DMS53 treated with DMSO at 0.1 percent for 48 hours (cell line): ENCODE results near the gene IGF1R.

Experiments used
- DNase-seq: peaks from one replicate; lab custom pipeline; 2025; ENCODE audit not compliant: unreplicated experiment; lab: John Stamatoyannopoulos, UW

The IGF1R gene

DNA sequence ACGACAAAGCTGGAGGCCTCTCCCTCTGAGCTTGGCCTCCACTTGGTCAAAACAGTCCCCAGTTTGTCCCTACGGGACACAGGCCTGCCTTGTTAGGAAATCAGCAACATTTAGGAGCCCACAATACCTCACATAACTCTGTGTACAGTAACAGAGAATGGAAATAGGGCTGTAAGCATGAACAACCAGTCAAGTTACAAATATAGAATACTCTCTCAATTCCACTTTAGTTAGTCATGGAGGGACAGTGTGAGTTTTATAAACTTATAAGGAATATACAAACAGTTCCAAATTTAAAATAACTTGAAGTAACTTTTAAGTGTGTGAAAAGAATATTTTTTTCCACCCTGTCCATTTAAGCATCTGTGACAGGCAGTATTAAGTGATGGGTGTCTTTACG, 229.8 kb downstream of the IGF1R start:
- DNase-seq: no peak

DNA sequence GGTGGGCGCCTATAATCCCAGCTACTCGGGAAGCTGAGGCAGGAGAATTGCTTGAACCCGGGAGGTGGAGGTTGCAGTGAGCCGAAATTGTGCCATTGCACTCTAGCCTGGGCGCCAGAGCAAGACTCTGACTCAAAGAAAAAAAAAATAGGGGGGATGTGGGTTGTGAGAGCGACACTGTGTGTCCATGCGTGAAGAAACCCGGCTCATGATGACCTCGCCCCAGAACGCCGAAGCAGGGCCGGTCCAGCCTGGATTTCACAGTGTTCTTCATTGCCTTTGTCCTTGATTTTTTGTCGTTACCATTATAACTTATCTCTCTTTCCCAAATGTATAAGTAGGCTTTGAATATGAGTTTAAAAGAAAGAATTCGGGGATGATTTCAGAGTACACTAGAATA, 230.5 kb downstream of the IGF1R start:
- DNase-seq: no peak

DNA sequence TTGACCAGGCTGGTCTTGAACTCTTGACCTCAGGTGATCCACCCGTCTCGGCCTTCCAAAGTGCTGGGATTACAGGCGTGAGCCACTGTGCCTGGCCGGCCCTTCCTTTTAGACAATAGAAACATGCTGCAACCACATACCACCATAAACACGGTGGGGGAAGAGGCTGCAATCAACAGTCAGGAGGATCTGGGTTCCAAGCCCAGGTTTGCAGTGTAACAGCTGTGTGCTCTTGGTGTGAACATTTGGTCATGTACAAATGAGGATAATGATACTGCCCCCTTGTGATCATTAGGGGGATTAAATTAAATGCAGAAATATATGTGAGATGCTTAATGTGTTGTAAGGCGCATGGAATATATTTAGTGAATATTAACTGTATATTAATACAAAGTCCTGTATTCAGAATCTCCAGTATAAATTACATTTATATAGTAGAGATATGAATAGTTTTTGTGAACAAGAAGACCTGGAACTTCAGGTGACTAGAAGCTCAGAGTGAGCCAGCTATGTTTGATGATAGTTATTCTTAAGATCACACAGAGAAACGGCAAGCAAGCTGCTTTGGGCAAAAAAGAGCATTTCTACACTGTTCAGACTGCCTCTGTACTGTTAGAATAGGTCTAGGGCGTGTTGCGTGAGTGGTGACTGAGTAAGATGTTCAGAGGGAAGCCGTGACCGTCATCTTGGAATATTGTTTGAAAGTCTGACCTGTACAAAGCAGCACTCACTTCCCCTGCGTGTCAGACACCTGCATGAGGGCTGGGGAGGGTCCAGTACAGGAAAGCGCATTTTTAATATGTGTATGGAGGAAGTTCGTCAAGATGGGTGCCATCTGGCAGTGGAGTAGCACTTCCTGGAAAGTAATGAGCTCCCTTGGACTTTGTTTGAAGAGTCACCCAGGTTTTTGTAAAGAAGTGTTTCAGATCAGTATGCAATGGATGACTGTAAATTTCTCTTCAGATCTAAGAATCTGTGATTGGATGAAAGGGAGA, 233.5 kb downstream of the IGF1R start:
- peak; percentile 17 for DNase-seq

DNA sequence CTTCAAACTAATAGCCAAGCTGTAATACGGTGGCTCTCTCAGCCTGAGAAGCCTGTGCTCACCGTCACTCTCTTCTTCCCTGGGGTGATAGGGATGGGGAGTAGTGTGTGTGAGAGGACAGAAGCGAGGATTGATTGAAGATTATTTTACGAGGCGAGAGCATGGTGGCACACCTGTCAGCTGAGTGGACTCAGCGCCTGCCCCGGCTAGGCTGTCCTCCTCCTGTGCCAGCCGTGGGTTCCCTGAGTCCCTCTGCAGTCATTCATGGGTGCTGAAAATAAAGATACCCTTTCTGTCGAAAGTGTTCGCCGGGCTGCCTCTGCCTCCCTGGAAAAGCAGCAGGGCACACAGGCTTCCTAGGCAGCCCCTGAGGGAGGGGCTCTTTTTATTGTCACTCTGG, 235.1 kb downstream of the IGF1R start:
- no peak for DNase-seq

DNA sequence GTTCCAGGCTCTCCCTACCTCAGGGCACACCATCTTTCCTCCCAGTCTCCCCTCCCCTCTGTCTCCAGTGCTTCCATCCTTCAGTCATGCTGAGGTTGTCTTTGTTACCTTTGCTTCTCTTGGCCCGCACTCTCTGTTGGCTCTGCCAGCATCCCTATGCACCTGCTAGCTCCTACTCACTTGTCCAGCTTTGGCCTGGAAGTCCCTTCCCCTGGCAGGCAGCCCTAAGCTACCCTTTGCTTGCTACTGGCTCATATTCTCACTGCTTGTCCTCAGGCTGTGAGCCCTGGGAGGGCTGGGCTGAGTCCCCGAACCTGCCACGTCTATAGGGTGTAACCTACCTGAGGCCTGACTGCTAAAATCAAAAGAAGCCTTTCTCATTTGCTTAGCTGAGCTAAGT, 236.6 kb downstream of the IGF1R start:
- no peak for DNase-seq

DNA sequence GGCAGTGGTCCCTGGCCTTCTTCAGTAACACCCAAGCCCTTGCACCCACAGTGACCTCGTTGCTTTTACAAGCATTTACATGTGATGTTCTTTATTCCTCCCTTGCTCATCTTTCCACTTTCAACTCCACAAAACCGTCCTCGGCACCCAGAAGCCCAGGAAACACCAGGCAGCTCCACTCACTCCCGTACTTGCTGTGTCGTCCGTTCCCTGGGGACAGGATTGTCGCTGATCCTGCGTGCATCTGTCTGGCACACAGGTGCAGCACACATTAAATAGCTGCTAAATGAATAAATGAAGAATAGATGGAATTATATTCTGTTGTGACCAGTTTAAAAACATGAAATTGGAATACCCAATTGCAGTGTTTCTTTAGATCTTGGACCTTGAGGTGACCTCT, 239.6 kb downstream of the IGF1R start:
- no peak for DNase-seq

DNA sequence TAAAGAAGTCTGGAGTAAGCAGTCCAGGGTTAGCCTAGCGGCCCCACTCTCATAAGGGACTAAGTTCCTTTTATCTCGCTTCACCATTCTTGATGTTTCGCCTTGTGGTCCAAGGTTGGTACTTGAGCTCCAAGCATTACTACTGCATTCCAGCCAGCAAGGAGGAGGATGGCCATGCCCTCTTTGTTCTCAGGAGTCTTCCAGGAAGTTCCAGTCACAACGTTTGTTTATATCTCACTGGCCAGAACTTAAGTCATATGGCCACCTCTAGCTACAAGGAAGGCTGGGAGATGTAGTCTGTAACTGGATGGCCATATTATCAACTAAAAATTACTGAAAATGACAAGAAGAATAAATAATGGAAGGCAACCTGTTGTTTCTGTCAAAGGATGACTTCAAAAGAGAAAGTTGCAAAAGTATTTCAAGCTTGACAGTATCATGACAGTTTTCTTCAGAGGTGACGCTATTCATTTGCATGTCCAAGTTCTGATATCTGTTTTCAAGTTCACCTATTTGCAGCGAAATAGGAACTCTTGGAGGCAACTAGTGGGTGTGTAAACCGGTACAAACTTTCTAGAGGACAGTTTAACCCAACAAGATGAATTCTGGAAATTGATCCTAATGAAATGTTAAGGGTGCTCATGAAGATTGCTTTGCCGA, 240.6 kb downstream of the IGF1R start:
- DNase-seq: peak; percentile 2

DNA sequence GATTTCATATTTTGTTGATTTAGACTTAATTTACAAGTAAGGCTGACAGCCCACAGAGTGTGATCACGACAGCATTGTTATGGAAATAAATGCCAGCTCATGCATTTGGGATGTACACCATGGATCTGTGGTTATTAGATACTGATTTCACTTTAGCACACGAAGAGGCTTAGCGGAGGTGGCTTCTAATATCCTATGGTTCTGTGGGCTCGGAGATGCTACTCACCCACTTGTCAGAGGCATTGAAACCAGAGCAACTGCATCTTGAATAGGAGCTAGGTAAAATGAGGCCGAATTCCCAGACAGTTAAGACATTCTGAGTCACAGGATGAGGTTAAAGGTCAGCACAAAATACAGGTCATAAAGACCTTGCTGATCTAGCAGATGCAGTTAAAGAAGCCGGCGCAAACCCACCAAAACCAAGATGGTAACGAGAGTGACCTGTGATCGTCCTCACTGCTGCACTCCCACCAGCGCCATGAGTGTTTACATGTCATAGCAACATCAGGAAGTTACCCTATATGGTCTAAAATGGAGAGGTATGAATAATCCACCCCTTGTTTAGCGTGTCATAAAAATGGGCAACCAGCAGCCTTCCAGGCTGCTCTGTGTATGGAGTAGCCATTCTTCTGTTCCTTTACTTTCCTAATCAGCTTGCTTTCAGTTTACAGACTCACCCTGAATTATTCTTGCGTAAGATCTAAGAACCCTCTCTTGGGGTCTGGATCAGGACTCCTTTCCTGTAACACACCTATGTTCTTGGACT, 241.8 kb downstream of the IGF1R start:
- no peak for DNase-seq

DNA sequence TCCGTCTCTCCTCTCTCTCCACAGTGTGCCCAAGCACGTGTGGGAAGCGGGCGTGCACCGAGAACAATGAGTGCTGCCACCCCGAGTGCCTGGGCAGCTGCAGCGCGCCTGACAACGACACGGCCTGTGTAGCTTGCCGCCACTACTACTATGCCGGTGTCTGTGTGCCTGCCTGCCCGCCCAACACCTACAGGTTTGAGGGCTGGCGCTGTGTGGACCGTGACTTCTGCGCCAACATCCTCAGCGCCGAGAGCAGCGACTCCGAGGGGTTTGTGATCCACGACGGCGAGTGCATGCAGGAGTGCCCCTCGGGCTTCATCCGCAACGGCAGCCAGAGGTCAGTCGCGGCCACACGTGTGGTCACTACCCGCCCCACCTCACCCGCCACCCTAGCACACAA, 243.0 kb downstream of the IGF1R start:
- no peak for DNase-seq

DNA sequence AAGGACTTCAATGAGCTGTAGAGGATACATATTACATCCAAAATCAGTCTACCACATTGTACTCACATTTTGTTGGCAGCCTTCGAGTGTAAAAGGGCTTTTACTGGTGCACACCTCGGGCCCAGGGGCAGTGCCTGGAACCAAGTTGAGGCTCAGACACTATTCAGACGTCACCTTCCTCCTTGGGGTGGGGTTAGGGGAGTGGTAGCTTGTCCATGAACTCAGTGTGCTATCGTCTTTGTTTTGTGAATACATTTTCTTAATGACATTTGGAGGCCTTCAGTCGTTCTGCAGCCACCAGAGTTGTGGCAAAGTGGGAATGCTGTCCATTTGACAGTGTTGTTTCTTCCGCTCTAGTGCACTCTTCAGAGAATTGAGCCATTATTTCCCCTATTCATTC, 245.1 kb downstream of the IGF1R start:
- no peak for DNase-seq

DNA sequence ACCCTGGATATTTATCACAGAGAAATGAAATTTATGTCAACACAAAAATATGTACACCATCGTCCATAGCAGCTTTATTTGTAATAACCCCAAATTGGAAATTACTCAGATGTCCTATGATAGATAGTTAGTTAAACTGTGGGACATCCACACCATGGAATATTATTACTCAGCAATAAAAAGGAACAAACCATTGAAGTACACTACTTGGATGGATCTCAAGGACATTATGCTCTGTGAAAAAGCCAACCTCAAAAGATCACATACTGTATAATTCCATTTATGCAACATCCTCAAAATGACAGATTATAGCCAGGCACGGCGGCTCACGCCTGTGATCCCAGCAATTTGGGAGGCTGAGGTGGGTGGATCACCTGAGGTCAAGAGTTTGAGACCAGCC, 246.0 kb downstream of the IGF1R start:
- DNase-seq: no peak

DNA sequence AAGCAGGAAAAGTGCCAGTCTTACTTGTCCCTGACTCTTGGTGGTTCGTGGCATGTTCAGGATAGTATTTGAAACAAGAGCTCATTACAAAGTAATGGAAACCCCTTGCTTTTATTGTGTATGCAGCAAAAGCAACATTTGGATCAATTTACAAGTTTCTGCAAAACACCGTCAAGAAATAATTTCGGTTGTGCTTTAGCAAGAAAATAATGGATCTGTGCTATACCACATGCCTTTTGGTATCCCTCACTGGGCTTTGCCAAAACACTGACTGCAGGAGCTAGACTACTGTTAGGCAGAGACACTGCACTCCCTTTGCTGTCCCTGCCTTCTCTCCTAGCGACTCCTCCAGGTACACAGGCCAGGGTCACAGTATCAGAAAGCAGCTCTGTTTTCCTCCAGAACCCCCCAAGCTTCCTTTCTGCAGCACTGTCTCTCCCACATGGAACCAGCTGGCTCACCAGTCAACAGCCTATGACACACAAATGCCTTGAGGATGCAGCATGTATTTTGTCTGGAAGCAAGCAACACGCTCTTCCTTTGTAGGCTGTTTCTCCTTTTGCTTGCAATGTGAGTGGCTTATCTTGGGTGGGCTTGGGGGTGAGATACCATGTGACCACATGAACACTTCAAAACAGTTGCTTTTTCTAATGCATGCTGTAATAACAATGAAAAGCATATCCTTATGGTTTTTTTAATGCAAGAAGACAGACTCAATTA, 247.8 kb downstream of the IGF1R start:
- DNase-seq: no peak

DNA sequence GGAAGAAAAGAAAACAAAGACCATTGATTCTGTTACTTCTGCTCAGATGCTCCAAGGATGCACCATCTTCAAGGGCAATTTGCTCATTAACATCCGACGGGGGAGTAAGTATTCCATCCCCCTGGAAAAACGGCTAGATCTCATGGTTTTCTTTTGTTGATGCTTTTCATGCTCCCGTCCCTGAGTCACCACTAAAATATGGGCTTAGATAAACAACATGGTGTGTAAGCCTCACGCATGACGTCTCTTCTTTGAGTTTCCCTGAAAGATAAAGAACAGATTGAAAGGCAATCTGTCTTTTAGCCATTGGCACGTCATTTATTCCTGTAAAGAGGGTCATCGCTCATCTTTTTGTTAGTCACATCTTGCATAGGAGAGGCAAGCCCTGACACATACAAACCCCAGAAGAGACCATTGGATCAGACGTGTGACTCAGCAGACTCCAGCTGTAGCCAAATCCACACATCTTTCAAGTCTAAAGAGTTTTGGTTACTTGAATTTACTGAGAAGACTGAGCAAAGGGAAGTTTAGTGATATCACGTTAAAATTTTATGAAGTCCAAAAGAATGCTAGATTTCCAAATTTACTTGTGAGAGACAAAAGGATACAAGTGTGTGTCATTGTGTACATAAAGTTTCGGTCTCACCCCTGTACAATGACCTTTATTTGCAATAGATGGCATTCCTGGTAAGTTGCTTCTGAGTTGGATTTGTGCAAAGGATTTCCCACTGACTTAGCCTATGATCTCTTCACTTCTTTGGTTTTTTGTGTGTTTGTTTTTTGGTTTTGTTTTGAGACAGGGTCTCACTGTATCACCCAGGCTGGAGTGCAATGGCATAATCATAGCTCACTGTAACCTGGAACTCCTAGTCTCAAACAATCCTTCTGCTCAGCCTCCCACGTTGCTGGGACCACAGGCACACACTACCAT, 248.7 kb downstream of the IGF1R start:
- DNase-seq: peak; percentile 84

DNA sequence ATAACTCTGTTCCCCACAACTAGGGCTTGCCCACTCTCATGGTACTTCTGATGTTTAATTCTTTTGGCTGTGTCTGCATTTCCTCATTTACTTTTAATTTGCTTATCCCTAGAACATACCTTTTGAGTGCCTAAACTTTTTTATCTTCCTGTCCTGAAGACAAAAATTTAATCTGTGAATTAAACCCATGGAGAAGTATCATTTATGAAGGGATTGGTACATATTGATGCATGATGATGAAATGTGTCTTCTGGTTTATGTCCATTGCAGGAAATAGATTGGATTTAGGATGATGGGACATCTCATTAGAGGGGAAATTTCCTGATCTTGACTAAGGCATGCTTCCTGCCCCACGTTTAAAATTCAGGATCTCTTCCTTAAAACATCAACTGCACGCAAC, 249.8 kb downstream of the IGF1R start:
- no peak for DNase-seq

DNA sequence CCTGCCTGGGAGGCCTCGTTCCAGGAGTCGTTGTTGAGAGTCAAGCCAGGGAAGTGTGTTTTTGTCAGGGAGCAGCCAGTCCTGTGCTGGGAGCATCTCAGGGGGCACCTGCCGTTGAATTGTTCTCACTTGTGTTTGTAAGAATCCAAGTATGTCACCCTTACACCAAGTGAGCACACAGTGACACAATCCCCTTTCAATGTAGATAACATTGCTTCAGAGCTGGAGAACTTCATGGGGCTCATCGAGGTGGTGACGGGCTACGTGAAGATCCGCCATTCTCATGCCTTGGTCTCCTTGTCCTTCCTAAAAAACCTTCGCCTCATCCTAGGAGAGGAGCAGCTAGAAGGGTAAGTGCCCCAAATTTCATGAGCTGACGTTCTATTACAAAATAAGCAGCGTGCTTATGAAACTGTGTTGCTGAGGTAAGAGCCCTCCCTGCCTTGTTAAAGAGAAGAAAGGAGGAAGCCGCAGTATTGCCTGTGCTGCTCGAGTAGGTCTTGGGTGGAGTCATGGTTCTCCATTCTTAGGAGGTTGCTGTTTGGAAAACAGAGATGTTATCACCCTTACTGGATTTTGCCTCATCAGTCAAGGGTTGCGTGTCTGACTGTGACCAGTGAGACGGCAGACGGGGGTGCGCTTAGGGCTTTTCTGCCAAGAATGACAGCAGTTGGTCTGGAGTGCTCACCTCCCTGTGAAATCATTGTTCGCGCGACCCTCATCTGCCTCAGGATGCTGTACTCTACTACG, 251.1 kb downstream of the IGF1R start:
- DNase-seq: no peak

DNA sequence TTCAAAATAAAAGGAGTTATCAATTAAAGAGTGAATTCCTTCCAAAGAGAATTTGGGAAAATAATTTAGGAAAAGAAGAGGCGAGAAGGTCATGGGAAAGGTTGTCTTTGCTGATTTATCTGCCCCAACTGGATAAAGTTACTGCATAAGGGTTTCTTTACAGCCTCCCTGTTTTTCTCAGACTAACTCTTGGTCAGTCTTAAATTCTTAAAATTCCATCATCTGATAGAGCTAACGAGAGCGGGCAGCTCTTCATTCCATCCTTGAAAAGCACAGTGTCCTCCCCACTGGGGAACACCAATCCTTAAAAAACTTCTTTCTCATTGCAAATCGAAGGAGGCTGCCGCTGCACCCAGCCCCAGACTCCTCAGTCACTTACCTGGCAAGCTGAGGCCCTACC, 252.0 kb downstream of the IGF1R start:
- no peak for DNase-seq

DNA sequence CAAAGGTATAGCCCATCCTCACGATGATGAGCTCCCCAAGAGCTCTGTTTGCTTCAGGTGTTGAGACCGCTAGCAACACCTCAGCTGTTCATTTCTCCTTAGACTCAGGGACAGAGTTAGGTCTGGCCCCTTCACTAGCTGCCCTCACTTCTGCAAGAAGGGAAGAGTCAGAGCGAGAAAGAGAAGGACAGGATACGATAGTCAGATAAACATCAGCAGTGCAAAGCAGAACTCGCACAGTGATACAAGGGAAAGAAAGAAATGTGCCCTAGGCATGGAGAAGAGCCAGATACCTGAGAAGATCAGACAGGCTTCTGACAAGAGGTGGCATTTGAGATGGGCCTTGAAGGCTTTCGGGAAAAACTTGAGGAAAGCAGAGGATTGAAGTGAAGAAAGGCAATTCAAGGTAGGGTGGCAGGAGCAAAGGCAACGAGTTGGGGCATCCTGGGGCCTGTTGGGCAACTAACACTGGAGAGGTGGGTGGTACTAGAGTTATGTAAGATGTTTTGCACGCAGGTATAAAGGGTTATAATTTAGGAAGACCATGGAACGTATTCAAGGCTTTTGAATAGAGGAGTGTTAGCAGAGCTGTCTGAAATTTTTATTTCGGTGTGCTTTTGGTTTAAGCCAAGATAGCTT, 253.2 kb downstream of the IGF1R start:
- no peak for DNase-seq

DNA sequence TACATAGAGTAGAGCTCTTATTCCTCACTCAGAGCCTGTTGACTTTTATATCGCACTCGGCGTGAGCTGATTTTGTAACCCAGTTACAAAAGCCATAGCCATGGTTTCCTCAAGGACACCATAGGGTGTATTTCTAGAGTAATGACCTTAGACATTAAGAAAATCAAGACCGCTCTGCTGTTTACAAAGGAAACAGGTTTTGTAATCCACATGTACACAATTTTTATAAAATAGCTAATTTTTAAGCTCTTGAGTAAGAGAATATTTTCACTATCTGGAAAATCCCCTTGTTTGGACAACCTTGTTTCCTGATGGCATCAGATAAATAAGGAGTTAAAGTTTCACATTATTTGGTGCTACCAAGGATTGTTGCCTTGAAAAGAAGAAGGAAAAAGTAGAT, 254.6 kb downstream of the IGF1R start:
- no peak for DNase-seq
